ENCODE measurements around the gene HYAL2. TPM values are rescaled to one million over a fixed set of nuclear protein-coding genes. Genes with fewer than 3 reads are reported as not detected.
A peak's percentile ranks its signal among the peaks of the same experiment; 100 is the strongest.

The HYAL2 gene
- total and polyA plus RNA-seq, 9 of the 15 experiments (the other 6 are each of a cell fraction or from before 2014, with no cell fraction given), result 0.36 to 22.7 (median 11.4) TPM; not detected in 1

DNA sequence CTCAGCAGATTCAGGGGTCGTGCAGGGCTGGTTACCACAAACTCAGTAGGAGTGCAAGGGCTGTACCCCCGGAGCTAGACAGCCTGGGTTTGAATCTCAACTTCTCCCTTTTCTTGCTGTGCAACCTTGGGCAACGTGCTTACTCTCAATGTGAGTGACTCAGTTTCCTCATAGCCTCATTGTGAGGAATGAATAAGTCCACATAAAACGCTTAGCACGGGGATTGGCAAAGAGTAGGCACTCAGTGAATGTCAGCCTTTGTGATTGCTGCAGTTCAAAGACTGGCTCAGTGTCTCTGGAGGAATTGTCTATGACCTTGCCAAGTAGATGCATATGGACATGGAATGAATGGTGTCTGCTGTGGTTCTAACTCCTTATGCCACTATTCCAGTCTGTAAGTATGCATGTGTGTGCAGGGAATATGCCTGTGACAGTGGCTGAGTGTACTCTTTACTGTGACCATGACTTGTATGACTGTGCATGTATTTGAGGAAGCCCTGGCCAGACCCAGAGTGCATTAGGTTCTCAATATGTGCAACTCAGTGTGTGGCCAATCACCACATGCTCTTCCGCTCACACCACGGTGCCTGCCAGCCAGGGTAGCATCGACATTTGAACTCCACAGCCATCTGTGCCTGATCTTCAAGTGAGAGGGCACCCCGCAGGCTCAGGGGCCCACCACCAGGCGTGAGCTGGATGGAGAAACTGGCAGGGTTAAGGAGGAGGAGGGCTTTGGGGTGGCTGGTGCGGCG is 22.4 kb downstream of the HYAL2 start (continued):
- TF ChIP-seq, protein P1, sequence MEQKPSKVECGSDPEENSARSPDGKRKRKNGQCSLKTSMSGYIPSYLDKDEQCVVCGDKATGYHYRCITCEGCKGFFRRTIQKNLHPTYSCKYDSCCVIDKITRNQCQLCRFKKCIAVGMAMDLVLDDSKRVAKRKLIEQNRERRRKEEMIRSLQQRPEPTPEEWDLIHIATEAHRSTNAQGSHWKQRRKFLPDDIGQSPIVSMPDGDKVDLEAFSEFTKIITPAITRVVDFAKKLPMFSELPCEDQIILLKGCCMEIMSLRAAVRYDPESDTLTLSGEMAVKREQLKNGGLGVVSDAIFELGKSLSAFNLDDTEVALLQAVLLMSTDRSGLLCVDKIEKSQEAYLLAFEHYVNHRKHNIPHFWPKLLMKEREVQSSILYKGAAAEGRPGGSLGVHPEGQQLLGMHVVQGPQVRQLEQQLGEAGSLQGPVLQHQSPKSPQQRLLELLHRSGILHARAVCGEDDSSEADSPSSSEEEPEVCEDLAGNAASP (IDR thresholded peaks at IDR 0.05), result no peak
- no peak for TF ChIP-seq NFE2L1 (tag; IDR thresholded peaks at IDR 0.05; ENCODE audit: borderline replicate concordance, low read depth)
- TF ChIP-seq NONO (IDR thresholded peaks at IDR 0.05; ENCODE audit: low read depth in 2 of 2, low read length in 1 of 2), result 0 out of 4 replicates have a peak, but pooled peaks of 1 of the 2 experiments have one; percentile 25
- TF ChIP-seq, protein P2, sequence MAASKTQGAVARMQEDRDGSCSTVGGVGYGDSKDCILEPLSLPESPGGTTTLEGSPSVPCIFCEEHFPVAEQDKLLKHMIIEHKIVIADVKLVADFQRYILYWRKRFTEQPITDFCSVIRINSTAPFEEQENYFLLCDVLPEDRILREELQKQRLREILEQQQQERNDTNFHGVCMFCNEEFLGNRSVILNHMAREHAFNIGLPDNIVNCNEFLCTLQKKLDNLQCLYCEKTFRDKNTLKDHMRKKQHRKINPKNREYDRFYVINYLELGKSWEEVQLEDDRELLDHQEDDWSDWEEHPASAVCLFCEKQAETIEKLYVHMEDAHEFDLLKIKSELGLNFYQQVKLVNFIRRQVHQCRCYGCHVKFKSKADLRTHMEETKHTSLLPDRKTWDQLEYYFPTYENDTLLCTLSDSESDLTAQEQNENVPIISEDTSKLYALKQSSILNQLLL (CRISPR knock-in tag; IDR thresholded peaks at IDR 0.05; ENCODE audit: borderline replicate concordance), result no peak
- TF ChIP-seq FOXA3 (CRISPR knock-in tag; conservative IDR thresholded peaks at IDR 0.05 in 1 of 2, IDR thresholded peaks at IDR 0.05 in 1 of 2), result peak in 1 of 2 experiments; percentile 51; a peak in 1 of 4 replicates
- 0 out of 2 replicates have a peak, but pooled peaks have one; percentile 57 for TF ChIP-seq ZNF224 (CRISPR knock-in tag; IDR thresholded peaks at IDR 0.05)
- no peak for TF ChIP-seq HSF4 (CRISPR knock-in tag; IDR thresholded peaks at IDR 0.05; ENCODE audit: borderline replicate concordance)
- peak; percentile 52 for TF ChIP-seq KDM5B (IDR thresholded peaks at IDR 0.05; ENCODE audit: insufficient replicate concordance, low read depth, low read length)
- no peak for TF ChIP-seq ZEB2 (IDR thresholded peaks at IDR 0.05)
- TF ChIP-seq CREM (IDR thresholded peaks at IDR 0.05; ENCODE audit: low read depth), result 0 out of 2 replicates have a peak, but pooled peaks have one; percentile 4
- TF ChIP-seq, protein P3, sequence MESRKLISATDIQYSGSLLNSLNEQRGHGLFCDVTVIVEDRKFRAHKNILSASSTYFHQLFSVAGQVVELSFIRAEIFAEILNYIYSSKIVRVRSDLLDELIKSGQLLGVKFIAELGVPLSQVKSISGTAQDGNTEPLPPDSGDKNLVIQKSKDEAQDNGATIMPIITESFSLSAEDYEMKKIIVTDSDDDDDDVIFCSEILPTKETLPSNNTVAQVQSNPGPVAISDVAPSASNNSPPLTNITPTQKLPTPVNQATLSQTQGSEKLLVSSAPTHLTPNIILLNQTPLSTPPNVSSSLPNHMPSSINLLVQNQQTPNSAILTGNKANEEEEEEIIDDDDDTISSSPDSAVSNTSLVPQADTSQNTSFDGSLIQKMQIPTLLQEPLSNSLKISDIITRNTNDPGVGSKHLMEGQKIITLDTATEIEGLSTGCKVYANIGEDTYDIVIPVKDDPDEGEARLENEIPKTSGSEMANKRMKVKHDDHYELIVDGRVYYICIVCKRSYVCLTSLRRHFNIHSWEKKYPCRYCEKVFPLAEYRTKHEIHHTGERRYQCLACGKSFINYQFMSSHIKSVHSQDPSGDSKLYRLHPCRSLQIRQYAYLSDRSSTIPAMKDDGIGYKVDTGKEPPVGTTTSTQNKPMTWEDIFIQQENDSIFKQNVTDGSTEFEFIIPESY (CRISPR knock-in tag; IDR thresholded peaks at IDR 0.05), result peak; percentile 81; the same call in 1 of the 2 replicates
- TF ChIP-seq, protein P4, sequence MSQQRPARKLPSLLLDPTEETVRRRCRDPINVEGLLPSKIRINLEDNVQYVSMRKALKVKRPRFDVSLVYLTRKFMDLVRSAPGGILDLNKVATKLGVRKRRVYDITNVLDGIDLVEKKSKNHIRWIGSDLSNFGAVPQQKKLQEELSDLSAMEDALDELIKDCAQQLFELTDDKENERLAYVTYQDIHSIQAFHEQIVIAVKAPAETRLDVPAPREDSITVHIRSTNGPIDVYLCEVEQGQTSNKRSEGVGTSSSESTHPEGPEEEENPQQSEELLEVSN (IDR thresholded peaks at IDR 0.05; ENCODE audit: borderline replicate concordance in 1 of 2, extremely low read depth in 1 of 2, insufficient read depth in 1 of 2, insufficient read length in 1 of 2, low read depth in 1 of 2, low read length in 1 of 2, poor library complexity in 1 of 2, severe bottlenecking in 1 of 2), result peak in 1 of 2 experiments; percentile 57
- TF ChIP-seq NR2C1 (IDR thresholded peaks at IDR 0.05), result no peak
- peak; percentile 12; the same call in 1 of the 2 replicates for TF ChIP-seq NR2C1 (tag; IDR thresholded peaks at IDR 0.05)
- peak; percentile 70; the same call in 1 of the 2 replicates for TF ChIP-seq NFE2 (IDR thresholded peaks at IDR 0.05; ENCODE audit: low read depth)
- TF ChIP-seq MEF2D (tag; conservative IDR thresholded peaks at IDR 0.05; ENCODE audit: low read depth), result 0 out of 2 replicates have a peak, but pooled peaks have one; percentile 15
- TF ChIP-seq POLR2B (IDR thresholded peaks at IDR 0.05; ENCODE audit: low read depth, partially characterized antibody), result peak; percentile 12
- TF ChIP-seq PTTG1 (tag; IDR thresholded peaks at IDR 0.05; ENCODE audit: low read depth), result 0 out of 2 replicates have a peak, but pooled peaks have one; percentile 43
- TF ChIP-seq SP1 (CRISPR knock-in tag; IDR thresholded peaks at IDR 0.05), result 0 out of 2 replicates have a peak, but pooled peaks have one; percentile 10
- no peak for TF ChIP-seq HDAC3 (IDR thresholded peaks at IDR 0.05; ENCODE audit: borderline replicate concordance, partially characterized antibody)
- TF ChIP-seq KAT2B (IDR thresholded peaks at IDR 0.05; ENCODE audit: low read depth, low read length), result no peak
